Measurements from ENCODE around the gene HLA-DPA1.

- no peak for TF ChIP-seq CTCF (conservative IDR thresholded peaks at IDR 0.05)
- no peak for TF ChIP-seq ZFX (IDR thresholded peaks at IDR 0.05)
Measured at GRCh38 chr6:33072508-33073100, 845 bp downstream of the HLA-DPA1 start.
